Liver (tissue), 3 donors: ENCODE data around the gene ACO2.

Source experiments
- FOXA1 ChIP-seq: IDR thresholded peaks from 2 replicates; pipeline ENCODE4 v1.6.1; 2016; ENCODE audit warnings: antibody characterized with exemption
- JUND ChIP-seq, 2 donors: IDR thresholded peaks; 2 replicates each; pipeline ENCODE4 v1.6.1; 2016; ENCODE audit warnings: antibody characterized with exemption in 2 of 2
- RAD21 ChIP-seq, 2 donors: IDR thresholded peaks; 2 replicates each; pipeline ENCODE4 v1.6.1; 2016; ENCODE audit warnings: antibody characterized with exemption in 2 of 2, mild to moderate bottlenecking in 2 of 2
- TAF1 ChIP-seq: conservative IDR thresholded peaks from 2 replicates; pipeline ENCODE4 v1.6.1; 2016; ENCODE audit warnings: antibody characterized with exemption, mild to moderate bottlenecking
- YY1 ChIP-seq: IDR thresholded peaks from 2 replicates; pipeline ENCODE4 v1.6.1; 2016; ENCODE audit warnings: antibody characterized with exemption, mild to moderate bottlenecking
- TF ChIP-seq, protein P1 (sequence below): fragments of 150-350 bp; IDR thresholded peaks from 2 replicates; pipeline ENCODE4 v1.5.1; 2017; ENCODE audit warnings: improper control_type of control experiment, low read depth, low read length; ENCODE audit not compliant: missing input control
- TF ChIP-seq, protein P2 (sequence below): IDR thresholded peaks from 2 replicates; pipeline ENCODE4 v1.6.1; 2016; ENCODE audit warnings: antibody characterized with exemption
- TF ChIP-seq, protein P3 (sequence below): IDR thresholded peaks from 2 replicates; pipeline ENCODE4 v1.6.1; 2016; ENCODE audit warnings: antibody characterized with exemption, mild to moderate bottlenecking
- donor health status: healthy.
- donor health status: healthy.

DNA sequence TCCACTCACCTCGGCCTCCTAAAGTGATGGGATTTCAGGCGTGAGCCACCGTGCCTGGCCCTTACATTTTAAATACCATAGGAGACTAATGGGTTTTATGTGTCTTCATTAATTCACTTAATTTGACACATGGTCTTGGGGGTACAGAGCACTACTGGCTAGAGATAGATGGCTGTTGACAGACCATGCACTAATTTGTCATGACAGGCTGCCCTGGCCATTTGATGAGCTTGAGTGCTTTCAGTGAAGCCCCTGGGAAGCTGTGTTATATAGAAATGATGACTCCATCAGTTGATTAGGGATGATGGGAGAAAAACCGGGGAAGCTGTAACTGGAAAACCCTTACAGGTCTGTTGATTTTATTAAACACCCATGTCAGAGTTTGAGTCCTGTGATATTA lies 7.0 kb upstream of the ACO2 start:
- TF ChIP-seq, protein P1, sequence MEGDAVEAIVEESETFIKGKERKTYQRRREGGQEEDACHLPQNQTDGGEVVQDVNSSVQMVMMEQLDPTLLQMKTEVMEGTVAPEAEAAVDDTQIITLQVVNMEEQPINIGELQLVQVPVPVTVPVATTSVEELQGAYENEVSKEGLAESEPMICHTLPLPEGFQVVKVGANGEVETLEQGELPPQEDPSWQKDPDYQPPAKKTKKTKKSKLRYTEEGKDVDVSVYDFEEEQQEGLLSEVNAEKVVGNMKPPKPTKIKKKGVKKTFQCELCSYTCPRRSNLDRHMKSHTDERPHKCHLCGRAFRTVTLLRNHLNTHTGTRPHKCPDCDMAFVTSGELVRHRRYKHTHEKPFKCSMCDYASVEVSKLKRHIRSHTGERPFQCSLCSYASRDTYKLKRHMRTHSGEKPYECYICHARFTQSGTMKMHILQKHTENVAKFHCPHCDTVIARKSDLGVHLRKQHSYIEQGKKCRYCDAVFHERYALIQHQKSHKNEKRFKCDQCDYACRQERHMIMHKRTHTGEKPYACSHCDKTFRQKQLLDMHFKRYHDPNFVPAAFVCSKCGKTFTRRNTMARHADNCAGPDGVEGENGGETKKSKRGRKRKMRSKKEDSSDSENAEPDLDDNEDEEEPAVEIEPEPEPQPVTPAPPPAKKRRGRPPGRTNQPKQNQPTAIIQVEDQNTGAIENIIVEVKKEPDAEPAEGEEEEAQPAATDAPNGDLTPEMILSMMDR: no peak
- TF ChIP-seq JUND (IDR thresholded peaks at IDR 0.05) (no peak), RAD21 (IDR thresholded peaks at IDR 0.05) (no peak), YY1 (no peak), TAF1 (no peak), FOXA1 (no peak)
- TF ChIP-seq, protein P2, sequence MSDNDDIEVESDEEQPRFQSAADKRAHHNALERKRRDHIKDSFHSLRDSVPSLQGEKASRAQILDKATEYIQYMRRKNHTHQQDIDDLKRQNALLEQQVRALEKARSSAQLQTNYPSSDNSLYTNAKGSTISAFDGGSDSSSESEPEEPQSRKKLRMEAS: no peak
- TF ChIP-seq, protein P3, sequence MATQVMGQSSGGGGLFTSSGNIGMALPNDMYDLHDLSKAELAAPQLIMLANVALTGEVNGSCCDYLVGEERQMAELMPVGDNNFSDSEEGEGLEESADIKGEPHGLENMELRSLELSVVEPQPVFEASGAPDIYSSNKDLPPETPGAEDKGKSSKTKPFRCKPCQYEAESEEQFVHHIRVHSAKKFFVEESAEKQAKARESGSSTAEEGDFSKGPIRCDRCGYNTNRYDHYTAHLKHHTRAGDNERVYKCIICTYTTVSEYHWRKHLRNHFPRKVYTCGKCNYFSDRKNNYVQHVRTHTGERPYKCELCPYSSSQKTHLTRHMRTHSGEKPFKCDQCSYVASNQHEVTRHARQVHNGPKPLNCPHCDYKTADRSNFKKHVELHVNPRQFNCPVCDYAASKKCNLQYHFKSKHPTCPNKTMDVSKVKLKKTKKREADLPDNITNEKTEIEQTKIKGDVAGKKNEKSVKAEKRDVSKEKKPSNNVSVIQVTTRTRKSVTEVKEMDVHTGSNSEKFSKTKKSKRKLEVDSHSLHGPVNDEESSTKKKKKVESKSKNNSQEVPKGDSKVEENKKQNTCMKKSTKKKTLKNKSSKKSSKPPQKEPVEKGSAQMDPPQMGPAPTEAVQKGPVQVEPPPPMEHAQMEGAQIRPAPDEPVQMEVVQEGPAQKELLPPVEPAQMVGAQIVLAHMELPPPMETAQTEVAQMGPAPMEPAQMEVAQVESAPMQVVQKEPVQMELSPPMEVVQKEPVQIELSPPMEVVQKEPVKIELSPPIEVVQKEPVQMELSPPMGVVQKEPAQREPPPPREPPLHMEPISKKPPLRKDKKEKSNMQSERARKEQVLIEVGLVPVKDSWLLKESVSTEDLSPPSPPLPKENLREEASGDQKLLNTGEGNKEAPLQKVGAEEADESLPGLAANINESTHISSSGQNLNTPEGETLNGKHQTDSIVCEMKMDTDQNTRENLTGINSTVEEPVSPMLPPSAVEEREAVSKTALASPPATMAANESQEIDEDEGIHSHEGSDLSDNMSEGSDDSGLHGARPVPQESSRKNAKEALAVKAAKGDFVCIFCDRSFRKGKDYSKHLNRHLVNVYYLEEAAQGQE: no peak
